ENCODE measurements around the gene TRERF1.

The TRERF1 gene

GRCh38 chr6:42184475-42184874 is 267.3 kb downstream of the TRERF1 start:
- DNase-seq (ENCODE audit: low spot score): no peak

DNA sequence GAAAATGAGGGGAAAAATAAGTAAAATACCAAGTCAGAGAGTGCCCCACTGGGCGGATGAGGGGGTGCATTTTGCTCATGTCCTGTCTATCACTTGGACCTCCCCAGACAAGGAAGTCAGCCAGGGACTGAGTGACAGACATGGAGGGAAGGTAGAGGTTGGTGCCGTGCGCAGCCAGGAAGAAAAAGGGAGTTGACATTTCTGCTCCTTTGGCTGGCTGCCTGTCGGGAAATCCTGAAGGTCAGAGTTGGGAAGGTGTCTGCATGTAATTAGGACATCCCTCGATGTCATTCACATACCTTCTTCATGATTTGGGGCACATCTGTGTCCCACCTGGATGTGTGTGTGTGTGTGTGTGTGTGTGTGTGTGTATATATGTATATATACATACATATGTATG is 269.6 kb downstream of the TRERF1 start:
- DNase-seq (ENCODE audit: low spot score): no peak

- DNase-seq (ENCODE audit: low spot score): no peak
Measured at GRCh38 chr6:42179945-42180313, 271.8 kb downstream of the TRERF1 start.

DNA sequence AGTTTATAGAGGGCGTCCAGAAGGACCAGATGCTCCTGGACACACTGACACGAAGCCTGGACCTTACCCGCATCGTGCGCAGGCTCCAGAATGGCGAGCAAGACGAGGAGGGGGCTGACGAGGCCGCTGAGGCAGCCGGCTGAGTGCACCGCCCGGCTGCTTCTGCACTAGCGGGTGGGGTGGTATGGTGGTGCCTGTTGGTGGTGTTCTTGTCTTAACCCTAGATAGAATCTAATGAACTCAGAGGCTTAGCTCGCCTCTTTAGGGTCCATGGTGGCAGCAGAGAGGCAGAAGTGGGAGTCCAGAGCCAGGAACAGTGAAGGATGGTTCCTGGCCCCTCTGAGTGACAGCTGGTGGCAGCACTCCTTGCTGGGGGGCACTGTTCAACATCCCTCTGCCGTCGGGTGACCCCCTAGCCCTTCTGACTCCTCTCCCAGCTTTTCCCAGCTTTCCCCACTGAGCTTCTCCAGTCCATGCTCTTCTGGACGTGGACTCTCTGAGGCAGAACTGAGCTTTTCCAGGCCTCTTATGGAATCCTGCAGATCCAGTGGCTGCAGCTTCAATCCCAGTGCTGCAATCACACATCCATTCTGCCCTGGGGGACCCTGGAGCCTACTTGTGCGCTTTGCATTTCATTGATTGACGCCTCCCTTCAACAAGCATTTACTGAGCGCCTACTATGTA is 272.3 kb downstream of the TRERF1 start:
- DNase-seq (ENCODE audit: low spot score): no peak

GRCh38 chr6:42177514-42178364 is 274.0 kb downstream of the TRERF1 start:
- DNase-seq (ENCODE audit: low spot score): no peak

- DNase-seq (ENCODE audit: low spot score): no peak
Measured at GRCh38 chr6:42176981-42177380, 274.7 kb downstream of the TRERF1 start.

GRCh38 chr6:42175860-42176259 is 275.9 kb downstream of the TRERF1 start:
- no peak for DNase-seq (ENCODE audit: low spot score)
